GM19240 (cell line): ENCODE results near the gene EXOC4.
"Not testable (repeated sequence)": the region's sequence is repeated elsewhere in the genome, so short reads cannot be mapped to it uniquely, and the experiment has no call there.

Experiments used
- DNase-seq: peaks from one replicate; pipeline ENCODE4 v3.0.0; 2011; ENCODE audit warnings: low spot score; ENCODE audit not compliant: insufficient read length

The EXOC4 gene

GRCh38 chr7:133744451-133744850 is 491.6 kb downstream of the EXOC4 start:
- no peak for DNase-seq

GRCh38 chr7:133746305-133746704 is 493.4 kb downstream of the EXOC4 start:
- DNase-seq, result no peak

- DNase-seq, result no peak
Observed at GRCh38 chr7:133746847-133747246, 494.0 kb downstream of the EXOC4 start.

GRCh38 chr7:133748443-133749407 is 495.8 kb downstream of the EXOC4 start:
- DNase-seq, result no peak

GRCh38 chr7:133750287-133750686 is 497.4 kb downstream of the EXOC4 start:
- DNase-seq, result no peak

- DNase-seq, result no peak
Observed at GRCh38 chr7:133751079-133751478, 498.2 kb downstream of the EXOC4 start.

- no peak for DNase-seq
Observed at GRCh38 chr7:133753513-133753912, 500.6 kb downstream of the EXOC4 start.

- no peak for DNase-seq
Observed at GRCh38 chr7:133754708-133755107, 501.8 kb downstream of the EXOC4 start.

GRCh38 chr7:133755901-133756300 is 503.0 kb downstream of the EXOC4 start:
- no peak for DNase-seq

- no peak for DNase-seq
Observed at GRCh38 chr7:133761443-133761842, 508.6 kb downstream of the EXOC4 start.

- DNase-seq, result no peak
Observed at GRCh38 chr7:133763076-133763640, 510.3 kb downstream of the EXOC4 start.

GRCh38 chr7:133769668-133770067 is 516.8 kb downstream of the EXOC4 start:
- no peak for DNase-seq

GRCh38 chr7:133770863-133771492 is 518.1 kb downstream of the EXOC4 start:
- DNase-seq, result no peak

- DNase-seq, result no peak
Observed at GRCh38 chr7:133771788-133772419, 519.0 kb downstream of the EXOC4 start.

GRCh38 chr7:133773601-133774000 is 520.7 kb downstream of the EXOC4 start:
- DNase-seq, result no peak

- DNase-seq, result no peak
Observed at GRCh38 chr7:133775201-133775600, 522.3 kb downstream of the EXOC4 start.

GRCh38 chr7:133776266-133776665 is 523.4 kb downstream of the EXOC4 start:
- DNase-seq, result no peak

- no peak for DNase-seq
Observed at GRCh38 chr7:133777701-133778100, 524.8 kb downstream of the EXOC4 start.

GRCh38 chr7:133778472-133778871 is 525.6 kb downstream of the EXOC4 start:
- no peak for DNase-seq

- not testable (repeated sequence) for DNase-seq
Observed at GRCh38 chr7:133779538-133779937, 526.7 kb downstream of the EXOC4 start.

- DNase-seq, result no peak
Observed at GRCh38 chr7:133780912-133781311, 528.0 kb downstream of the EXOC4 start.
